ENCODE measurements around the gene CTSK. TPM values are rescaled to one million over a fixed set of nuclear protein-coding genes. Genes with fewer than 3 reads are reported as not detected.

The CTSK gene
- total RNA-seq, 1 experiment from 2014 or later, result 3.5 TPM

- intact Hi-C loops (cut with micrococcal nuclease), result no loop called here
- CTCF ChIA-PET, result no interaction called here
- Histone ChIP-seq H3K9ac (ENCODE audit: low read length) (no peak overlapping the region), H3K9me2 (ENCODE audit: insufficient read depth) (no peaks in the 10 kb centered on the region), H3K36me3 (ENCODE audit: control insufficient read depth in 1 of 2, insufficient read depth in 2 of 2, low read length in 2 of 2) (no peaks in the 10 kb centered on the region), H3K4me3 (replicated peaks in 1 of 2; ENCODE audit: low read depth in 1 of 2, low read length in 2 of 2) (no peak overlapping the region), H3K27ac (ENCODE audit: low read depth, low read length) (no peak overlapping the region), H4K20me1 (ENCODE audit: insufficient read depth) (no peaks in the 10 kb centered on the region), H3K4me1 (ENCODE audit: control insufficient read depth in 1 of 2, insufficient read depth in 2 of 2, low read length in 2 of 2) (no peaks in the 10 kb centered on the region), H3K27me3 (ENCODE audit: insufficient read depth, low read length) (no peaks in the 10 kb centered on the region), H2AFZ (ENCODE audit: low read depth, low read length, poor library complexity, severe bottlenecking) (no peak overlapping the region), H3K9me3 (ENCODE audit: control insufficient read depth in 1 of 2, insufficient read depth in 1 of 2, low read depth in 1 of 2, low read length in 2 of 2) (no peaks in the 10 kb centered on the region), H3K79me2 (ENCODE audit: insufficient read depth, low read length) (no peaks in the 10 kb centered on the region), H3K4me2 (ENCODE audit: low read length) (no peak overlapping the region)
- DNase-seq (ENCODE audit: low read depth, low spot score), result no peak
- RAD21 ChIA-PET (ENCODE audit: low non-redundant PET in 1 of 2, low total read pairs in 2 of 2, uncharacterized antibody in 2 of 2, unreplicated experiment in 2 of 2), result no interaction called here
- no peak for TF ChIP-seq YY1 (IDR thresholded peaks at IDR 0.05; ENCODE audit: extremely low read depth, insufficient replicate concordance, low read depth, low read length)
- no peak for TF ChIP-seq ATF3 (IDR thresholded peaks at IDR 0.05)
- no peak for TF ChIP-seq CTCF (IDR thresholded peaks at IDR 0.05 in 2 of 3, conservative IDR thresholded peaks at IDR 0.05 in 1 of 3; ENCODE audit: borderline replicate concordance in 1 of 3, insufficient read depth in 1 of 3, low read depth in 2 of 3, low read length in 2 of 3)
- TF ChIP-seq EGR1 (IDR thresholded peaks at IDR 0.05; ENCODE audit: low read depth), result no peak
- TF ChIP-seq ZBTB33 (IDR thresholded peaks at IDR 0.05; ENCODE audit: extremely low read depth, insufficient replicate concordance, low read length), result no peak
- no peak for TF ChIP-seq POLR2AphosphoS5 (IDR thresholded peaks at IDR 0.05; ENCODE audit: low read depth, low read length)
- no peak for TF ChIP-seq ZNF274 (IDR thresholded peaks at IDR 0.05; ENCODE audit: low read depth, low read length)
- no peak for TF ChIP-seq POLR2A (IDR thresholded peaks at IDR 0.05; ENCODE audit: borderline replicate concordance, extremely low read depth, insufficient read depth, insufficient read length)
- TF ChIP-seq SIN3A (IDR thresholded peaks at IDR 0.05; ENCODE audit: low read depth), result no peak
- no peak for TF ChIP-seq MAX (IDR thresholded peaks at IDR 0.05)
- TF ChIP-seq SP1 (IDR thresholded peaks at IDR 0.05; ENCODE audit: low read depth), result no peak
- no peak for TF ChIP-seq EZH2phosphoT487 (IDR thresholded peaks at IDR 0.05; ENCODE audit: borderline replicate concordance)
- BruUV-seq (replicated peaks), result no TSS peak
- no peak for ATAC-seq
- POLR2A ChIA-PET, result no interaction called here
These were observed 16.5 kb downstream of the CTSK start for GRCh38 chr1:150791585-150791984.
